ENCODE data around the gene PHLDB1.
"Not testable (repeated sequence)": the region's sequence is repeated elsewhere in the genome, so short reads cannot be mapped to it uniquely, and the experiment has no call there.

- TF ChIP-seq CTCF (conservative IDR thresholded peaks at IDR 0.05; ENCODE audit: low read depth, low read length); EZH2 (IDR thresholded peaks at IDR 0.05; ENCODE audit: borderline replicate concordance, low read depth, low read length, poor library complexity, severe bottlenecking): not testable (repeated sequence)
These were observed 75.5 kb downstream of the PHLDB1 start for GRCh38 chr11:118682939-118683338.

All from A673 (cell line).